ES-I3 (cell line): ENCODE results near the gene PPFIA2.

Source experiments
- H3K36me3 ChIP-seq: 2 replicates; pipeline ENCODE4 v1.6.1; 2013; ENCODE audit warnings: mild to moderate bottlenecking, low read length, control low read depth, moderate library complexity; ENCODE audit not compliant: insufficient read depth
- H3K4me1 ChIP-seq: 2 replicates; pipeline ENCODE4 v1.6.1; 2013; ENCODE audit warnings: mild to moderate bottlenecking, control low read depth, low read length; ENCODE audit not compliant: insufficient read depth
- H3K9ac ChIP-seq: 2 replicates; pipeline ENCODE4 v1.6.1; 2013; ENCODE audit warnings: low read depth, mild to moderate bottlenecking, low read length, moderate library complexity
- H3K9me3 ChIP-seq: 2 replicates; pipeline ENCODE4 v1.6.1; 2013; ENCODE audit warnings: mild to moderate bottlenecking, low read length, moderate library complexity; ENCODE audit not compliant: control insufficient read depth, insufficient read depth

The PPFIA2 gene

DNA sequence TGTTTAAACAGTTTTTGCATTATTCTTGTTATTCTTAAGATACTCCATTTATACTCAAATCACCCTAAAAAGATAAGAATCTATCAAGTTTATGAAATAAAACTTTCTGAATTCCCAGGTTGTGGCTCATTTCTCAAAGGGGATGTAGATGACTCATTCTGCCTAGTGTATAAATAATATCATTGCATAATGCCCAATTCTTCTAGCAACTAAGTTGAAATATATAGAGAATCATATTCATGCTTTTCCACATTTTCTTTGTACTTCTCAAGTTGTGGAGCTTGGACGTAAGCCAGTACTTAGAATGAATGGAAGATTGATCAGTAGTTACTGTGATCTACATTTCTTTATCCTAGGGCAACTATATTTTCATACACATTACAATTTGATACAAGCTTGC is 201.1 kb downstream of the PPFIA2 start:
- no peak overlapping the region for H3K9ac ChIP-seq
- H3K36me3 ChIP-seq: no peaks in the 10 kb centered on the region
- no peaks in the 10 kb centered on the region for H3K4me1 ChIP-seq
- H3K9me3 ChIP-seq: no peaks in the 10 kb centered on the region

DNA sequence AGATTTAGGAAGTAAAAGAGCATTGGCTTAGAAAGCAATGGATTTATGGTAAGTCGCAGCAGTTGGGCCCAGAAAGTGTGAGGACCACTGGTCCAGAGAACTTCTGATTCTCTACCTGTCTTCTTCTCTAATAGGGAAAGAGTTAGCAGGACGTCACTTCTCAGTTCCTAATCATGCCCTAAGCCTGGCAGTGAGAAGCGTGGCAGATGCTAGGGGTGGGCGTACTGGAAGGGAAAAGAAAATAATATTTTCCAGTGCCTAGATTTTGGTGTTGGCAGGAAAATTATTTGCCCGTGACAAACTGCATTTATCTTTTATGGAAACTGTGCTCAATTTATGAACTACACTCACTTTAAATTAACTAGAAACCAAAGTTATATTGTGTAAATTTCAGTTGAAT is 212.3 kb downstream of the PPFIA2 start:
- H3K4me1 ChIP-seq: 0 out of 2 replicates have a peak, but pooled peaks cover 4% of the 10 kb centered on the region
- no peaks in the 10 kb centered on the region for H3K9me3 ChIP-seq
- H3K36me3 ChIP-seq: no peaks in the 10 kb centered on the region
- no peak overlapping the region for H3K9ac ChIP-seq

DNA sequence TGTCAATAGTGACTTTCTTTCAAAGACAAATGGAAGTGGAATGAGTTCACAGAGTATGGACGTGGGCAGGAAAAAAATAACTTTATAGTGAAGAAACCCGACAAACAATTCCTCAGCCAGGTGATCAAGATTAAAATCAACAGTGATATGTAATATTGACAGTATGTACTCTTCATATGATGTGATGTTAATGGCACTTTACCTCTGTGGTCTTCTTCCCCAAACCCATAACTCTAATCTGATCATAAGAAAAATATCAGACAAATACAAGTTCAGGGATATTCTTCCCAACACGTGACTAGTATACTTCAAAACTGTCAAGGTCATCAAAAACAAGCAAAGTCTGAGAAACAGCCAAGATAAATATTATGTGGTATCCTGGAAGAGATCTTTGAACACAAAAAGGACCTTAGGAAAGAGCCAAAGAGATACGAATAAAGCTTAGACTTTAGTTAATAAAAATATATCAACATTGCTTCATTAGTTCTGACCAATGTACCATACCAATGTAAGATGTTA is 215.5 kb downstream of the PPFIA2 start:
- no peaks in the 10 kb centered on the region for H3K36me3 ChIP-seq
- H3K4me1 ChIP-seq: peaks cover 9% of the 10 kb centered on the region; the same call in 1 of the 2 replicates
- no peak overlapping the region for H3K9ac ChIP-seq
- no peaks in the 10 kb centered on the region for H3K9me3 ChIP-seq

DNA sequence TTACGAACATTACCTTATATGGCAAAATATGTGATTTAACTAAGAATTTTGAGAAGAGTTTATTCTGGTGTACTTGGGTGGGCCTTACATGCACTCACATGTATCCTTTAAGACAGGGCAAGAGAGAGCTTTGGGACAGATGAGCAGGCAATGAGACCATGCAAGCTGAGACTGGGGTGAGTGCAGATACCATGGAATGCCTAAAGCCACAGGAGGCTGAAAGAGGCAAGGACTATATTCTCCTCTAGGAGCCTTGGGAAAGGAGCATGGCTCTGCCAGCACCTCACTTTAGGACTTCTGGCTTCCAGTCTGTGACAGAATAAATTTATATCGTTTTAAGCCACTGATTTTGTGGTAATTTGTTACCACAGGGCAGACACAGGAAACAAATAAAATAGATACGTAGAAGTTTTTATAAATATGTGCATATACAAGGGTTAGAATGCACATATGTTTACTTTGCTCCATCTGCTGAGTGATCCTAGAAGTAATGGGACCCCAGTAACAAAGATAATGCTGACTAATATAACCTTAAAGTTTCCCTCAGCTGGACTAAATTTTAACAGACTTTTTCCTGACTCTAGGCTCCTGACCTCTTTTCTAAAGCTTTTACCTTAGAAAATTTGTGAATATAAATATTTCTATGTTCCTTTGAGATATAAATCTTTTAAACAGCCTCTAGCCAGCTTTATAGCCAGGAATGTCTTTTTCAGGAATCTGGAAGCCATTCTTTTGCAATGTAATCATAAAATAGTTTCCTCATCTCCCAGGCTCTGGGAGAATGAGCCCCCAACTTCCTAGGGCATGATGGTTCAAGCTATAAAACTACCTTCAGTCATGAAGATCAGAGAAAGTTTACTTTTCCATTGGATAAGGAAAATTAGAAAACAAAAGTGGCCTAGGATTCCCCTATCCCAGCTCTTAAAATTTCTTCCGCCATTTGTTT is 216.8 kb downstream of the PPFIA2 start:
- peaks cover 9% of the 10 kb centered on the region; the same call in 1 of the 2 replicates for H3K4me1 ChIP-seq
- H3K9ac ChIP-seq: no peak overlapping the region
- H3K36me3 ChIP-seq: no peaks in the 10 kb centered on the region
- no peaks in the 10 kb centered on the region for H3K9me3 ChIP-seq

DNA sequence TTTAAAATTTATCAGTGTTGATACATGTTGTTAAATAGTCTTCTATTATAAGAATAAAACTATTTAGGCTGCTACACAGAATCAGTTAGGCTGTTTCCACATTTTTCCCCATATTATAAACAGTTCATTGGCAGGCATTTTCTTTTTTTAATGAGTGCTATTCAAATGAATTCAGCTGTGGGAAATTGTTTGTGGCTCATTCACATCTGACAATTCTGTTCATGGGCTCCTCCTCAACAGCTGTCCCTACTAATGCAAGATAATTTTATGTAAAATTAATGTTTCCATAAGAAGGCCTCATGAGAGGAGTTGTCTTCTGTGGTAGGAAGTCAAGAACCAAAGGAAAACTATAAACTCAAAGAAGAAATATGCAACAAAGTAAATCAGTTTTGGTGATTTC is 218.0 kb downstream of the PPFIA2 start:
- Histone ChIP-seq H3K4me1 (peaks cover 9% of the 10 kb centered on the region; the same call in 1 of the 2 replicates), H3K9me3 (no peaks in the 10 kb centered on the region), H3K9ac (no peak overlapping the region), H3K36me3 (no peaks in the 10 kb centered on the region)

DNA sequence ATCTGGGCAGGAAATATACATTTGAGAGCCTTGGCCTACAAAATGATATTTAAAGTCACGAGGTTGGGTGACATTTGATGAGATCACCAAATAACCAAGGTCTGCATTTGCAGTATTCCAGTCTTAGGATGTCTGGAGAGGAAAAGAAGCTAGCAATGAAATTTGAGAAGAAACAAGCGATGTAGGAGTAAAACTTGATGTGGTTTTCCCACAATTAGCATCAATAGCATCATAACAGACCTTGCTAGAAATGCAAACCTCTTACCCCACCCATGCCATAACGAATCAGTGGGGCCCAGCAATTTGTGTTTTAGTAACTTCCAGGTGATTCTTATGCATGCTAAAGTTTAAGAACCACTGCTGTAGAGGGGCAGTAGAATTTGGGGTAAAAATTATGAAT is 219.9 kb downstream of the PPFIA2 start:
- no peaks in the 10 kb centered on the region for H3K9me3 ChIP-seq
- H3K9ac ChIP-seq: no peak overlapping the region
- H3K36me3 ChIP-seq: no peaks in the 10 kb centered on the region
- H3K4me1 ChIP-seq: peaks cover 9% of the 10 kb centered on the region; the same call in 1 of the 2 replicates

DNA sequence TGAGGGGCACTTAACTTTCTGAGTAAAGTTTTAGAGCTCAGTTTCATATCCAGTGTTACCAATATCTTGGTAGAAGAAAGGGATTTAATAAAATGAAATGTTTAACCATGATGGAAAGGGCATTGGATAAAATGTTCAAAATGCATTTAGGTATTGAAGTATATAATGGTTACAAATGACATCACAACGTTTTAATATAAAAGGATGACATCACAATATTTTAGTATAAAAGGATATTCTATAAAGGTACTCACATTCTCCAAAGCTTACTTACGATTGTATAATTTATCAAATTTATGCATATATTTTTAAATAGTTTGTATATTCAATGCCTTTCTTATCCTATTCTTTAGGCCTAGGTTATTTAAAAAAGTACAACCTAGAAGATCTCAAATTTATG is 226.1 kb downstream of the PPFIA2 start:
- H3K4me1 ChIP-seq: no peaks in the 10 kb centered on the region
- no peak overlapping the region for H3K9ac ChIP-seq
- no peaks in the 10 kb centered on the region for H3K9me3 ChIP-seq
- H3K36me3 ChIP-seq: no peaks in the 10 kb centered on the region

DNA sequence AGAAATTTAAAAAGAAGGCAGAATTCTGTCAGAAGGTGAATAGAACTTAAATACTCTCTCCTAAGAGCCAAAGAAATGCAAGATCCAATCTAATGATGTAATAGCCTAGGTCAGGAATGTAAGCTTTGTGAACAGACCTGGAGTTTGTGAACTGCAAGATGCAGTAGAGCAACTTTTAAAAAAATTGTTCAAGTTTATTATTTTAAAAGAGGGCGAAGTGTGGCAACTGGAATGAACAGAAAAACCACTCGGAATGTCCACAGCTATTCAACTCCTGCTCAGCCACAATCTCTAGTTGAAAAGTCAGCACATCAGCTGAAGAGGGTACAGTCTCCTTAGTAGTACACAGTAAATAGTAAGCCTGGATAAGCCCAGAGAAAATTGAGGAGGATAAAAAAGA is 228.8 kb downstream of the PPFIA2 start:
- Histone ChIP-seq H3K9ac (no peak overlapping the region), H3K4me1 (no peaks in the 10 kb centered on the region), H3K9me3 (no peaks in the 10 kb centered on the region), H3K36me3 (no peaks in the 10 kb centered on the region)

DNA sequence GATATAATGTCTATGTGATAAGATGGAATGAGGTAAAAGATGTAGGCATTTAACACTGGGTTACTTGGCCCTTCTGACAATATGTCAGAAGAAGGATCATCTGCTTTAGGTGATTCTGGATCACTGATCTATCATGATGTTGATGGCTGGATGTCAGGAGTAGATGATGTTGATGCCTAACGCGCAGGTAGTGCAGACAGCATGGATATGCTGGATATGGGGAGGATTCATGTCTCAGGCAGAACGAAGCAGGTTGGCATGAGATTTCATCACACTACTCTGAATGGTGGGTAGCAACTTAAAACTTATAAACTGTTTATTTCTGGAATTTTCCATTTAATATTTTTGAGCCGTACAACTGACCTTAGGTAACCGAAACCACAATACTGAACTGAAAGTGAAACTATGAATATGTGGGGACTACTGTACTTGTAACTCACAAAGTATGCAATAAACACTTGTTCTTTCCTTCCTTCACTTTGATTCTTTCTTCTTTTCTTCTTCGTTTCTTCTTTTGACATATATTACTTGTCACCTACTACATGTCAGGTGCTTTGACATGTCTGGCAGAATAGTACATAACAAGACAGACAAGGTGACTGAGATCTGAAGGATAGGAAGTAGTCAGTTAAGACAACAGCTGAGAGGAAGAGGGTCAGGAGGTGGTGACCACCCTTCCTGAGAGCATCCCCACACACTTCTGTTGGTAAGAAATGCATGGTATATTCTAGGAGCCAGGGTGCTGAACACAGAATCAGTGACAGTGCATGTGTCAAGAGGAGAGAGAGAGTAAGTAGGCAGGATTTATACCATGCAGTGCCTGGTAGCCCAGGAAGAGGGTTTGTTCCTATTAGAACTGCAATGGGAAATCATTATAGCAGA is 238.8 kb downstream of the PPFIA2 start:
- H3K9me3 ChIP-seq: no peaks in the 10 kb centered on the region
- no peaks in the 10 kb centered on the region for H3K36me3 ChIP-seq
- H3K9ac ChIP-seq: no peak overlapping the region
- H3K4me1 ChIP-seq: no peaks in the 10 kb centered on the region

DNA sequence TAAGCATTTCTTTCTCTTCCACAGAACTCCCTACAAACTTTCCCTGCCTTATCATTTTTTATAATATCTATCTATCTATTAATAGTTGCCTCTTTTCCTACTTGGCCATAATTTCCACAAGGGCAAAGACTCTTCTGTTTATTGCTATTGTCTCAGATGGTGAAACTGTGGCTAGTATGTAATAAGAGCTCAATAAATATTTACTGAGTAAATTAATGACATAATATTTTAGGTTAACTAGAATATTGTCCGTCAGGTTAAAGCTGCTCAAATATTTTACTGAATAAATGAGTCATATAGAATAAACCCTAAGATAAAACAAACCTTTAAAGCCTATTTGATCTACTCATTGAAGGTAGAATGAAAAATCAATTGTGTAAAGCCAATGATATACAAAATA is 240.5 kb downstream of the PPFIA2 start:
- no peaks in the 10 kb centered on the region for H3K36me3 ChIP-seq
- H3K9ac ChIP-seq: no peak overlapping the region
- H3K9me3 ChIP-seq: no peaks in the 10 kb centered on the region
- no peaks in the 10 kb centered on the region for H3K4me1 ChIP-seq

DNA sequence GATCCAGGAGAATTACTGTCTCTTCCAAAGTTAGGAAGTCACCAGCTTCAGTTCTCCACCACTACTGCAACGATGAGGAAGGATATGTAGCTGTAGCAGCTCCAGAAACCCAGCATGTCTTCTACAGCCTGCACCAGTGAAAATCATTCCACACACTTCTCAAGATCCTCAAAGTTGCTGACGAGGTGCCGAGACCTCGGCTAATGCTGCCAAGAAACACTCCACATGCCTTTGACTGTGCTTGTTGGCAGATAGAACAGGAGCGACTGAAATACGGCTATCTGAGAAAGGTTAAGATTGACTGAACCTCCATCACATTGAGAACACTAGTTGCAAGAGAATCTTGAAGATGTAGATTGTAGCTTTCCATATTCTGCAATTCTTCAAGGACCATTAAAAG is 241.9 kb downstream of the PPFIA2 start:
- no peaks in the 10 kb centered on the region for H3K4me1 ChIP-seq
- H3K9me3 ChIP-seq: no peaks in the 10 kb centered on the region
- H3K36me3 ChIP-seq: no peaks in the 10 kb centered on the region
- H3K9ac ChIP-seq: no peak overlapping the region

DNA sequence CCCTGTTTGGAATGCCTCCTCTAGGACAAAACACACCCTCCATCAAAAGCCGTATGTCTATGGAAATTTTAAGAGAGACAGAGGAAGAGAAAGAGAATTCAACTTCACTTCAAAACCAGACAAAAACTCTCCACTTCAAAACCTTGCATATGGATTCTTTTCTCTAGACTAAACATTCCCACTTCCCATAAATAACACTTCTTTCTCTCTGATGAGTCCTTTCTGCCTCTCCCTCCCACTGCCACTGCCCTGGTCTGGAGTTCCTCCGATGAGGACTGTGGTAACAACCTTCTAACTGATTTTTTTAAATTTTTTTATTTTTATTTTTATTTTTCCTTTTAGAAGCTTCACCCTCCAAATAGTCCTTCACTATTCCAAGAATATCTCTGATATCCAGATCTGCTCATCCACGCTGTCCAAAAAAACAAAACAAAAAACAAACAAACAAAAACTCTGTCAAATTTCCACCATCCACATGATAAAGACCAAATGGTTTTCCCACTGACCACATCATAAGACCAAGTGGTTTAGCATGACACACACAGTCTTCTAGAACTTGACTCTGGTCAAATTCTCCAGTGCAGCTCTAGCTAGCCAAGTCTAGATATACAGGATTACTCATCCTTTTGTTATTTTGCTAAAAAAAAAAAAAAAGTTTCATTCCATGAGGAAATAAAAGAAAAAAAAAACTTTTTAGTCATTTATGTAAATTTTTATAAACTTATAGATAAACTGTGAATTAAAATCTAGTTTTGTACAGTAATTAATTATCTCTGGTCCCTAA is 256.0 kb downstream of the PPFIA2 start:
- H3K4me1 ChIP-seq: no peaks in the 10 kb centered on the region
- H3K9me3 ChIP-seq: no peaks in the 10 kb centered on the region
- no peaks in the 10 kb centered on the region for H3K36me3 ChIP-seq
- H3K9ac ChIP-seq: no peak overlapping the region

DNA sequence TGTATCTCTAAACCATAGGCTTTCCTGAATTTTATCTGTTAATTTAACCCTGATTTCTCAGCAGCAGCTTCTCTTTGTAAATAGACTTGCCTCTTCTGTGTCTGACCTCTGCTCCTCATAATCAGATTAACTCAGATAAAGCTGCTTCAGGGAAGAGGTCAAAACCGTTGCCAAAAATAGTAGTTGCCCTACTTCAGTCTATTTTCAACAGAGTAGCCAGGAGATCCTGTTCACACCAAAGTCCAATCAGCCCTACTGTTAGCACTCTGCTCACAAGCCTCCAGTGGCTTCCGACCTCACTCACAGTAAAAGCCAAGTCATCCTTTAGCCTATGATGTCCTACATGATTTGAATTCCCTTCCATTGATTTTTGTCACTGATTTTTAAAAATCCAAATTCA is 258.4 kb downstream of the PPFIA2 start:
- H3K36me3 ChIP-seq: no peaks in the 10 kb centered on the region
- H3K4me1 ChIP-seq: no peaks in the 10 kb centered on the region
- H3K9me3 ChIP-seq: no peaks in the 10 kb centered on the region
- no peak overlapping the region for H3K9ac ChIP-seq

DNA sequence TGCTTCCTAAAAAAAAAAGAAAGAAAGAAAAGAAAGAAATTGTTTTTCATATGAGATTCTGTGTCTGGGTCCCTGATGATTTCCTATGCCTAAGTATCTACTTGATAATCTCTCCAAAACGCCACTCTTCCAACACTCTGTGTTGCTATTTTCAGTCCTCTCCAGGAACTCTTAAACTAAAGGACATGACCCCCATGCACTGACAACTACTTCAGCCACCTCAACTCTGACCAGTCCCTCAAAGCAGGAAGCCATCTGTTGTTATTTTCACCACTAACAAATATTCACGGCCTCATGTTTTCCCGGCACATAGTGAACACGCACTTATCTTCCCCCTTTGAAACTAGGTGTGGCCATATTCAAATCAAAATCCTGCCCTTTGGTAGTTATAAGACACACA is 259.3 kb downstream of the PPFIA2 start:
- Histone ChIP-seq H3K9ac (no peak overlapping the region), H3K9me3 (no peaks in the 10 kb centered on the region), H3K36me3 (no peaks in the 10 kb centered on the region), H3K4me1 (no peaks in the 10 kb centered on the region)
